MM.1S (cell line): Measurements from ENCODE around the gene SCAP.

ENCODE experiments used
- DNase-seq: peaks from one replicate; pipeline ENCODE4 v3.0.0-alpha.2; 2015
- H2AFZ ChIP-seq: fragments of 300-600 bp; sonication (generic); 2 replicates; pipeline ENCODE4 v1.6.0; 2016; ENCODE audit warnings: antibody characterized with exemption, low read length
- H3F3A ChIP-seq: fragments of 300-600 bp; sonication (generic); 2 replicates; pipeline ENCODE4 v1.6.1; 2016; ENCODE audit warnings: mild to moderate bottlenecking, antibody characterized with exemption, low read length, moderate library complexity, mixed read lengths; ENCODE audit not compliant: insufficient read depth
- H3K27ac ChIP-seq: fragments of 300-600 bp; sonication (generic); 2 replicates; pipeline ENCODE4 v1.5.1; 2016; ENCODE audit warnings: mild to moderate bottlenecking, low read length
- H3K27me3 ChIP-seq: fragments of 300-600 bp; sonication (generic); replicated peaks from 2 replicates; pipeline ENCODE4 v1.6.0; 2016; ENCODE audit warnings: low read length; ENCODE audit not compliant: insufficient read depth
- H3K36me3 ChIP-seq: fragments of 300-600 bp; sonication (generic); replicated peaks from 2 replicates; pipeline ENCODE4 v1.6.1; 2016; ENCODE audit warnings: mild to moderate bottlenecking, low read length, mixed read lengths; ENCODE audit not compliant: insufficient read depth
- H3K4me1 ChIP-seq: fragments of 300-600 bp; sonication (generic); 2 replicates; pipeline ENCODE4 v1.6.1; 2016; ENCODE audit warnings: low read length, mixed read lengths
- H3K4me2 ChIP-seq: fragments of 300-600 bp; sonication (generic); 2 replicates; pipeline ENCODE4 v1.6.0; 2016; ENCODE audit warnings: low read depth, low read length
- H3K4me3 ChIP-seq: fragments of 300-600 bp; sonication (generic); 2 replicates; pipeline ENCODE4 v1.5.1; 2016; ENCODE audit warnings: low read length, mixed read lengths
- H3K79me2 ChIP-seq: fragments of 300-600 bp; sonication (generic); 2 replicates; pipeline ENCODE4 v1.6.1; 2016; ENCODE audit warnings: mixed run types, low read length, mixed read lengths
- H3K9ac ChIP-seq: fragments of 300-600 bp; sonication (generic); 2 replicates; pipeline ENCODE4 v1.6.1; 2016; ENCODE audit warnings: low read length, mixed read lengths
- H3K9me2 ChIP-seq: fragments of 300-600 bp; sonication (generic); replicated peaks from 2 replicates; pipeline ENCODE4 v1.6.1; 2016; ENCODE audit warnings: mild to moderate bottlenecking, low read length, mixed read lengths; ENCODE audit not compliant: insufficient read depth
- H3K9me3 ChIP-seq: fragments of 300-600 bp; sonication (generic); replicated peaks from 2 replicates; pipeline ENCODE4 v1.6.1; 2016; ENCODE audit warnings: mild to moderate bottlenecking, low read length, mixed read lengths; ENCODE audit not compliant: insufficient read depth
- H4K20me1 ChIP-seq: fragments of 300-600 bp; sonication (generic); 2 replicates; pipeline ENCODE4 v1.6.1; 2016; ENCODE audit warnings: mild to moderate bottlenecking, low read length, moderate library complexity, mixed read lengths; ENCODE audit not compliant: insufficient read depth
- EZH2 ChIP-seq: fragments of 300-600 bp; sonication (generic); optimal IDR thresholded peaks from 2 replicates; pipeline ENCODE3; 2017; ENCODE audit warnings: low read depth, mild to moderate bottlenecking, antibody characterized with exemption, low read length, mixed read lengths
- EZH2phosphoT487 ChIP-seq: fragments of 300-600 bp; sonication (generic); IDR thresholded peaks from 2 replicates; pipeline ENCODE4 v1.6.1; 2018; ENCODE audit warnings: antibody characterized with exemption, low read length
- TF ChIP-seq, protein P1 (sequence below): fragments of 300-600 bp; sonication (generic); IDR thresholded peaks from 2 replicates; pipeline ENCODE4 v1.5.1; 2016; ENCODE audit warnings: antibody characterized with exemption, low read length, mixed read lengths

SCAP gene

DNA sequence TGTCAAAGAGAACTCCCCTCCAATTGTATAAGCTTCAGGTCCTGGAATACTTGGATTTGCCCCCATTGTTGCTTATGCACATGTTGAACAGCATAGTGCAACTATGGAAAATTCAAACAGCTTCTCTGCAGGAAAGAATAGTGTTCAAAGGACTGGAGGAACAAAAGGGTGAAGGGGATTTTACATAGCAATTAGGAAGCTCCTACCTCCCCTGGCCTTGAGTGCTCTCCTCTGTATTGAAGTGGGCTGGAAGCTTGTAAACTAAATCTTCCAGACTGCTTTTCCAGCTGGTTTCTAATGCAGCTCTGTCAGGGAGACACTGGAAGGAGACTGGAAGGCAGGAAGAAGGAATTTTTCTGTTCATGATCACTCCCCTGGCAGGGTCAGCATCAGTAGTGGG is 45.0 kb upstream of the SCAP start:
- Histone ChIP-seq H2AFZ (no peak overlapping the region; the same call in 1 of the 2 replicates), H3K4me2 (no peak overlapping the region)

GRCh38 chr3:47517937-47518336 is 42.2 kb upstream of the SCAP start:
- Histone ChIP-seq H3K79me2 (peaks cover 1% of the 10 kb centered on the region; the same call in 1 of the 2 replicates), H3F3A (peaks cover 4% of the 10 kb centered on the region; the same call in 1 of the 2 replicates), H3K36me3 (no peaks in the 10 kb centered on the region), H3K4me2 (no peak overlapping the region), H3K9ac (no peak overlapping the region), H2AFZ (no peak overlapping the region), H3K4me1 (peaks cover 4% of the 10 kb centered on the region), H3K27ac (no peak overlapping the region), H4K20me1 (no peaks in the 10 kb centered on the region), H3K4me3 (no peak overlapping the region), H3K27me3 (0 out of 2 replicates have a peak, but pooled peaks cover 3% of the 10 kb centered on the region), H3K9me3 (no peaks in the 10 kb centered on the region), H3K9me2 (no peaks in the 10 kb centered on the region)
- DNase-seq = no peak
- TF ChIP-seq, protein P1, sequence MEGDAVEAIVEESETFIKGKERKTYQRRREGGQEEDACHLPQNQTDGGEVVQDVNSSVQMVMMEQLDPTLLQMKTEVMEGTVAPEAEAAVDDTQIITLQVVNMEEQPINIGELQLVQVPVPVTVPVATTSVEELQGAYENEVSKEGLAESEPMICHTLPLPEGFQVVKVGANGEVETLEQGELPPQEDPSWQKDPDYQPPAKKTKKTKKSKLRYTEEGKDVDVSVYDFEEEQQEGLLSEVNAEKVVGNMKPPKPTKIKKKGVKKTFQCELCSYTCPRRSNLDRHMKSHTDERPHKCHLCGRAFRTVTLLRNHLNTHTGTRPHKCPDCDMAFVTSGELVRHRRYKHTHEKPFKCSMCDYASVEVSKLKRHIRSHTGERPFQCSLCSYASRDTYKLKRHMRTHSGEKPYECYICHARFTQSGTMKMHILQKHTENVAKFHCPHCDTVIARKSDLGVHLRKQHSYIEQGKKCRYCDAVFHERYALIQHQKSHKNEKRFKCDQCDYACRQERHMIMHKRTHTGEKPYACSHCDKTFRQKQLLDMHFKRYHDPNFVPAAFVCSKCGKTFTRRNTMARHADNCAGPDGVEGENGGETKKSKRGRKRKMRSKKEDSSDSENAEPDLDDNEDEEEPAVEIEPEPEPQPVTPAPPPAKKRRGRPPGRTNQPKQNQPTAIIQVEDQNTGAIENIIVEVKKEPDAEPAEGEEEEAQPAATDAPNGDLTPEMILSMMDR = no peak
- TF ChIP-seq EZH2 (no peak), EZH2phosphoT487 (no peak)

More for the DNA sequence above, 45.0 kb upstream of the SCAP start:
- Histone ChIP-seq H3K36me3 (no peaks in the 10 kb centered on the region), H4K20me1 (no peaks in the 10 kb centered on the region), H3K79me2 (no peaks in the 10 kb centered on the region), H3K27ac (no peak overlapping the region), H3K9ac (no peak overlapping the region), H3K9me3 (no peaks in the 10 kb centered on the region), H3K4me3 (no peak overlapping the region), H3K4me1 (peaks cover 4% of the 10 kb centered on the region), H3K9me2 (no peaks in the 10 kb centered on the region), H3K27me3 (0 out of 2 replicates have a peak, but pooled peaks cover under 1% of the 10 kb centered on the region), H3F3A (no peaks in the 10 kb centered on the region)
- no peak for DNase-seq
- TF ChIP-seq EZH2phosphoT487 = no peak
- TF ChIP-seq, protein P1 = no peak
- no peak for TF ChIP-seq EZH2

- Histone ChIP-seq H3F3A (peaks cover 4% of the 10 kb centered on the region; the same call in 1 of the 2 replicates), H2AFZ (no peak overlapping the region), H3K4me1 (no peaks in the 10 kb centered on the region), H3K79me2 (peaks cover 21% of the 10 kb centered on the region), H3K9ac (no peak overlapping the region), H3K4me2 (no peak overlapping the region), H3K9me2 (no peaks in the 10 kb centered on the region), H3K9me3 (no peaks in the 10 kb centered on the region), H4K20me1 (no peaks in the 10 kb centered on the region), H3K4me3 (no peak overlapping the region), H3K27ac (no peak overlapping the region), H3K36me3 (peaks cover 2% of the 10 kb centered on the region; the same call in 1 of the 2 replicates), H3K27me3 (0 out of 2 replicates have a peak, but pooled peaks cover 3% of the 10 kb centered on the region)
- TF ChIP-seq, protein P1 = no peak
- no peak for DNase-seq
Measured at GRCh38 chr3:47515864-47516319, 40.2 kb upstream of the SCAP start.
